Heart left ventricle (tissue), 13 donors: ENCODE measurements around the gene REM2.

ENCODE experiments used
- CTCF ChIP-seq, 12 donors: fragments of 200-600 bp; sonication (generic) in 4 of 12; IDR thresholded peaks; one replicate each; pipeline versions ENCODE4 v1.5.0 to v1.8.0; 2018 to 2022; ENCODE audit warnings: antibody characterized with exemption in 12 of 12, mild to moderate bottlenecking in 5 of 12
- POLR2A ChIP-seq, 2 donors: fragments of 450-650 bp; IDR thresholded peaks; one replicate each; pipeline ENCODE4 v1.6.1; 2017; ENCODE audit warnings: antibody characterized with exemption in 2 of 2, mild to moderate bottlenecking in 2 of 2, moderate library complexity in 2 of 2
- donor health status: ischemic (EF 13 %, LVEDD 7.1; RV severe dilation, severe dysfunction).
- donor health status: DM: no; HTN: yes; CAD: no.
- donor health status: DM: no; HTN: no; CAD: no.
- donor health status: ischemic (EF 25% LVEDD 6.9; RV normal size, moderate dysfunction).
- donor health status: ischemic (EF 25% LVEDD 5.7; RV mildly dilated, moderate dysfunction).
- donor health status: ischemic (EF 35%, LVEDD 5.7; RV mildly dilated, moderate dysfunction).
- donor health status: nonischemic (EF 11% LVEDD 7.7; RV severe dilation, severe dysfunction).
- donor health status: DM: yes; HTN: yes; CAD: no.
- donor health status: PGD.
- donor health status: ischemic (EF 29% LVEDD 5.4; RV normal size, mild dysfunction).
- donor health status: nonischemic (EF 23%, LVEDD 6.1; RV moderate dilation, normal function).

DNA sequence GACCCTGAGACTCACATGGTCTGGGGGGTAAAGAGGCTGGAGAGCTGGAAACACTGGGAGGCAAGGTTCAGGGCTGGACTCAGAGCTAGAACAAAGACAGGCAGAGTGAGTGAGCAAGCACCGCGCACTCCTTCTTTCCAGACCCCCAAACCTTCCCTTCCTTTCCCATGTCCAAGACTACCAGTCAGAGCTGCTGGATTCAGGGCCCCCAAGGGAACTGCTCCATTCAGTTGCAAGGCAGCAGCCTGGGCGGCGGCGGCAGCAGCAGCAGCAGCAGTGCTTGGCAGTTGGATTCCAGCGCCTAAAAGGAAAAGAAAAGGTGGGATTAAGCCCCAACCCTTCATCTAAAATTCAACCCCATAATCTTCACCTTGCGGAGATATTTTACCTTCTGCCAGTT lies 18.8 kb downstream of the REM2 start:
- TF ChIP-seq CTCF (IDR thresholded peaks at IDR 0.05) (no peak), POLR2A (IDR thresholded peaks at IDR 0.05) (no peak)
